Right ventricle myocardium superior (tissue), 1 donor: ENCODE measurements around the gene ELFN2. TPM values are rescaled to one million over a fixed set of nuclear protein-coding genes. Genes with fewer than 3 reads are reported as not detected.

Experiments used
- ATAC-seq: fragments of 200-7000 bp; cut with Tn5 transposase; one replicate; pipeline ENCODE4 v1.9.1; 2020; ENCODE audit warnings: mild to moderate bottlenecking; ENCODE audit not compliant: poor library complexity
- DNase-seq: peaks from one replicate; pipeline ENCODE4 v3.0.0-alpha.2; 2020
- intact Hi-C: fragments of 100-400 bp; cut with DNase I; formaldehyde crosslinking; loops from one replicate; pipeline ENCODE4 v1.11.2; 2022
- total RNA-seq: library from RNA; stranded (reverse); fragmentation: NEBNext Ultra II Directional; extraction: Animal tissue kit (Norgen Biotek cat#: 25700); gene quantifications from one replicate; pipeline ENCODE4 v1.2.1, GENCODE V29; 2021
- donor health status: DM: no; HTN: yes; CAD: no; lungs with severe emphysema.

ELFN2 gene
- total RNA-seq, 1 donor from 2014 or later = 0.19 TPM

GRCh38 chr22:37456346-37456745 lies 29.1 kb upstream of the ELFN2 start:
- ATAC-seq = no peak
- intact Hi-C loops = loop anchor here (2.0 kb wide), 1 partner anchor 140 kb away; no protein-coding TSS in a partner anchor
- no peak for DNase-seq

- ATAC-seq (no peak), DNase-seq (no peak)
- intact Hi-C loops = loop anchor here (2.0 kb wide), 1 partner anchor 139 kb away; no protein-coding TSS in a partner anchor
Observed at GRCh38 chr22:37455896-37456295, 28.6 kb upstream of the ELFN2 start.

- DNase-seq (no peak), ATAC-seq (no peak)
- intact Hi-C loops = no loop called here
Observed at GRCh38 chr22:37454857-37455686, 27.8 kb upstream of the ELFN2 start.

DNA sequence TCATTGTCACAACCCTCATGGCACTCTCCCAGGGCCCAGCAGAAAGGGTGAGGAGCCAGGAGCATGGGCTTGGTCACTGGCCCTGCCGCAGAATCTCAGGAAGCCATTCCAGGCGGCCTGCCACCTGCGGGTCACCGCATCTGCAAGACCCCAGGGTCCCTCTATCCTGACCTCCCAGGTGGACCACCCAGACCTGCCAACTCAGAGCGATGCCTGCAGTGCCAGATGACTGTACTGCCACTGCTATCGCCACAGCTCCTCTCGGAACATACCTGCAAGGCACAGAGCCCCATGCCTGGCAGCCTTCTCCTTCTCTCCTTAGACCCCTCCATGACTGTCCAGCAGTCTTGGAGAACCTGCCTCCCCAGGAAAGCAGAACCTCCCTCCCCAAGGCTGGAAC lies 26.4 kb upstream of the ELFN2 start:
- ATAC-seq (no peak), DNase-seq (no peak)
- intact Hi-C loops = no loop called here

DNA sequence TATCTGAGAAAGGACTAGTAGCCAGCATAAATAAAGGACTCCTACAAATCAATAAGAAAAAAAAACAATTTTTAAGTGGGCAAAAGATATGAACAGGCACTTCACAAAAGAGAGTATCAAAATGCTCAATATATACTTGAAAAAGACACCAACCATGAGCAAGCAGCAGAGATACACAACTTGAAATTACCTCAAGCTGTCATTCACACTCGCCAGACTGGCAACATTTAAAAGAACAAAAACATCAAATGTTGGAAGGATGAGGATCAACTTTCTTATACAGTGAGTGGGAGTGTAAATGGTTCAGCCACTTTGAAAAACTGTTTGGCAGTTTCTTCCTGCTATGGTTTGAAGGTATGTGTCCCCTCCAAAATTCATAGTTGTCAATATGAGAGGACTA lies 23.9 kb upstream of the ELFN2 start:
- intact Hi-C loops = no loop called here
- no peak for ATAC-seq
- DNase-seq = no peak

DNA sequence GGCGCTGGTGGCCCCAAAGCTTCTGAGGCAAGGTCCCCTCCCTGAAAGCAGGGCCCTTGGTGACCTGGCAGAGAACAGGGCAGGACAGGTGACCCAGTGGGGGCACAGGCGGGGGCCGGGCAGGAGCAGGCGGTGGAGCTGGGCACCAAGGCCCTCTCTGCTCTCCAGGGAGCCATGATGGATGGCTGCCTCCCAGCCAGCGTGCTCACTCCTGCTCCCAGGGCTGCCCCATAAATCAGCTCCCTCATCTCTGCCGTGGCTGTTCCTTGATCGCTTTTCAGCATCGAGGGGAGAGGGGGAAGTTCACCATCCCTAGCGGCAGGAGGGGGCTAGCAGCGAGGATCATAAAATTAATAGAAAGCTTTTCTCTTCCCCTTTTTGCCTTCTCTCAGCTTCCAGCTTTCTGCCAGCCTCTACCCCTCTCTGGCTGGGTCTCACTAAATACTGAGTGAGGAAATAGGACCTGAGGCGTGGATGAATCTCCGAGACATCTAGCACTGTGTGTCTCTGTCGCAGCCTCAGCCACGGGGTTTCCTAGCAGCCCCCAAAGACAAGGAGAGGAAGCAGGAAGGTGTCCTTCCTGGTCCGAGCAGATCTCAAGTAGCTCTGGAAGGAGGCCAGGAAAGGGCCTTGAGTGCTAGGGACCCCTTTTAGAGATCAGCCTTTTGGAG lies 22.2 kb upstream of the ELFN2 start:
- intact Hi-C loops = no loop called here
- DNase-seq (no peak), ATAC-seq (no peak)

GRCh38 chr22:37448516-37449127 lies 21.3 kb upstream of the ELFN2 start:
- ATAC-seq (no peak), DNase-seq (no peak)
- intact Hi-C loops = no loop called here

GRCh38 chr22:37445501-37445900 lies 18.2 kb upstream of the ELFN2 start:
- DNase-seq = no peak
- ATAC-seq = no peak
- intact Hi-C loops = no loop called here

GRCh38 chr22:37443977-37444376 lies 16.7 kb upstream of the ELFN2 start:
- intact Hi-C loops = no loop called here
- no peak for ATAC-seq
- DNase-seq = no peak

DNA sequence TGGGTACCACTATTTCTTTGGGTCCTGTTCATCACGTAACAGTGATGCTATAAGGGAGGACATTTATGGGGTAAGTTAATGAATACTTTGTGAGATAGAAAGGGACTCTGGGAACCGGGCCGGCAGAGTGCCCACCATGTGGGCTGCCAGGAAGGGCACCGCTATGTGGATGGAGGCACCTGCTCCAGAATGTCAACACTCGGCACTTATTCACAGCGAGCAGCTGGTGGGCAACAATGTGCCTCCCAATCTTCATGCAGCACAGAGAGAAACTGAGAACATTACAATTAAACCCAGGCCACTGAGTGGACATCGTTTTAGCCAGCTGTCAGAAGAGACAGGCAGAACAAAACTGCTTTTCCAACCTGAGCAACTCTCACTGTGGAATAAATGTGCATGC lies 15.8 kb upstream of the ELFN2 start:
- intact Hi-C loops = no loop called here
- ATAC-seq = no peak
- no peak for DNase-seq

DNA sequence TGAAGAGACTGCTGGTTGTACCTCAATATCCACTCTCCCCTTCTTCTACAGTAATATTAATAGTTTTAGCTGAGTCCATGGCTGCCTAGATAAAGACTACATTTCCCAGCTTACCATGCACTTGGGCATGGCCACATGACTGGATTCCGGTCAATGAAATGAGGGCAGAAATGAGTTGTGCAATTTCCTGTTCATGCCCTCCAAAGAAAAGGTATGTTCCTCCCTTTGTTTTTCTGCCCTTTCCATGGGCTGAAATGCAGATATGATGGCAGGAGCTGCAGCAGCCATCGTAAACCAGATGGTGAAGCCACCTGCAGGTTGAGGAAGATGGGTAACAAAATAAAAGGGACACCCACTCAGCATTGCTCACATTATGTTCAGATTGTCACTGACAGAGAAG lies 15.3 kb upstream of the ELFN2 start:
- intact Hi-C loops = no loop called here
- no peak for ATAC-seq
- no peak for DNase-seq

DNA sequence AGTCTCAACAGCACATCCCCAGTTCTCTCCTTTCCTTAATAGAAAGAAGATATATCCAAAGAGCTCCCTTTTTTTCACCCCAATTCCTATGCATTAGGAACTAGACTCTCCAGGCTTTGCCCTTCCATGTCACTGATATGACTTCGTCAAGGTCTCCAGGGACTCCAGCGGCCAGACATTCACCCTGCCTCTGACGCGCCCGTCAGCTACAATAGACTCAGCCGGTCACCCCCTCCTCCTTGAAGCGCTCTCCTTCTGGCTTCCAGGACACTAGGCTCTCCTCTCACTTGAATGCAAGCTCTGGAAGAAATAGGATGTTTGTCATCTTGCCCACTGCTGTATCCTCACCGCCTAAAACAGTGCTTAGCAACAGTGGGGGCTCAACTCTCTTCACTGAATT lies 14.9 kb upstream of the ELFN2 start:
- DNase-seq = no peak
- no peak for ATAC-seq
- intact Hi-C loops = no loop called here

DNA sequence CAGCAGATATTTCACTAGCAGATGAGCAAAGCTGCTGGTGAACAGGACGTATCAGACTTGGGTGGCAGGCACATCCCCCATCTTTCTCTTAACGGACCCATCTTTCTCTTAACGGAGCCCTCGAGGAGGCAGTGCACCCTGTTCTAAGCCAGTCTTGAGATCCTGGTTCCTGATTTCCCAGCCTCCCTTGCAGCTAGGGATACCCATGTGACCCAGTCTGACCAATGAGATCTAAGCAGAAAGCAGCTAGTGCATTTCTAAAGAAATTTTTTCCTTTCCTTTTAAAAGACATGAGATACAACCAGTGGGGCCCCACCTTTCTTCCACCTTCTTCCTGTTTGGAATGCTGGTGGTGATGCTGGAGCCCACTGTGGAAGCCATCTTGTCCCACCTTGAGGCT lies 13.6 kb upstream of the ELFN2 start:
- no peak for ATAC-seq

GRCh38 chr22:37439347-37439746 lies 12.1 kb upstream of the ELFN2 start:
- ATAC-seq = no peak
- intact Hi-C loops = no loop called here
- DNase-seq = no peak

More for the DNA sequence above, 13.6 kb upstream of the ELFN2 start:
- DNase-seq = no peak
- intact Hi-C loops = no loop called here

DNA sequence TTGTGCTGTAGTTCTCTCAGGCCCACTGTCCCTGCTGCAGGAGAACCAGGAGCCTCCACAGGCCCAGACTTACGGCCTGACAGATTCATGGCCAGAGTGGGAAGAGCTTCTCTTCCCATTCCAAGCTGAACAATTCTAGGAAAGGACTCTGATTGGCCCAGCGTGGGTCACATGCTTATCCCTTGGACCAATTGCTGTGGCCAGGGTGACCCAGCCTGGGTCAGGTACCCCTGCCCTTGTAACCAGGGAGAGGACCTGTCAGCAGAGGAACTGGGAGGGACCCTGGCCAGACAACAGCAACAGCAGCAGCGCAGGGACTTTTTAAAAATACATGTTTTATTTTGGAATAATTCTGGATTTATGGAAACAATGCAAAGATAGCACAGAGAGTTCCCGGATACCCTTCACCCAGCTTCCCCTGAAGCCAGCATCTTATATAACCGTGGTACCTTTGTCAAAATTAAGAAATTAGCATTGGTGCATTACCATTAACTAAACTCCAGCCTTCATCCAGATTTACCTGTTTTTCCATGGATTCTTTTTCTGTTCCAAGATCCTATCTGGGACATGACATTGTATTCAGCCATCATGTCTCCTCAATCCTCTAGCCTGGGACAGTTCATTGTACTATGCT lies 8.8 kb upstream of the ELFN2 start:
- DNase-seq = no peak
- no peak for ATAC-seq
- intact Hi-C loops = no loop called here

DNA sequence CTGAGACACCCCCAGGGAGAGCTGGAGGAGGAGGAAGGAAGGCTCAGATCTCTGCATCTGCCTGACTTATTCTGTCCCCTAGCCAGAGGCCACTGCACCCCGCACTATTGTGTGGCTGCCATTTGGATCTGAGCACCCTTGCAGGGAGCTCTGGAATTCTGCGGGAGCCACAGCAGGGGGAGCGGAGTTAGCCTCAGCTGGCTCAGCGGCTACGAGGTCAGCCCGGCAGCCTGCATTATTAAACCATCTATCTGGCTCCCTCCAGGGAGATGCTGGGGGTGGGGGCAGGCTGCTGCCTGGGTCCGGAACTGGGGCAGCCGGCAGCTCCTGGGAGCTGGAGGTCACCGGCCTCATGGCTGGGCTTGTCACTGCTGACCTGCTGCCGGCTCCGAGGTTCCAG lies 6.5 kb upstream of the ELFN2 start:
- ATAC-seq (no peak), DNase-seq (no peak)
- intact Hi-C loops = no loop called here

DNA sequence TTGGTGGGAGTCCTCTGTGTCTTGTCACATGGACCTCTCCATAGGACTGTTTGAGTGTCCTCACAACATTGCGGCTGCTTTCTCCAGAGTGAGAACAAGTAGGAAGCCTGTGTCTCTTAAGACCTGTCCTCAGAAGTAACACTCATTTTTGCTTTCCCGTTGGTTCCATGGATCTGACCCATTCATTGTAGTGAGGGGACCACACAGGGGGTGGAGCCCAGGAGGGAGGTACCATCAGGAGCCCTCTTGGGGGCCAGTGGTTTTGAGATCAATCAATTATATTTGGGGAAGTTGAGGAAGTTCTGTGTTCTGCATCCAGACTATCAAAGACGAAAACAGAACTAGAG lies 5.4 kb upstream of the ELFN2 start:
- intact Hi-C loops = no loop called here
- ATAC-seq (no peak), DNase-seq (no peak)

- intact Hi-C loops = no loop called here
Observed at GRCh38 chr22:37431801-37432707, 4.8 kb upstream of the ELFN2 start.

GRCh38 chr22:37431366-37431765 lies 4.1 kb upstream of the ELFN2 start:
- ATAC-seq (no peak), DNase-seq (no peak)
- intact Hi-C loops = no loop called here

More at GRCh38 chr22:37431801-37432707, 4.8 kb upstream of the ELFN2 start:
- DNase-seq (no peak), ATAC-seq (no peak)
